ENCODE results near the gene SASH1. TPM values are rescaled to one million over a fixed set of nuclear protein-coding genes. Genes with fewer than 3 reads are reported as not detected.
"Not testable (repeated sequence)": the region's sequence is repeated elsewhere in the genome, so short reads cannot be mapped to it uniquely, and the experiment has no call there.

The SASH1 gene
- total RNA-seq, 1 experiment from 2014 or later = 6.6 TPM

GRCh38 chr6:148379966-148380713 is 37.5 kb downstream of the SASH1 start:
- H3K27me3 ChIP-seq (ENCODE audit: control insufficient read depth, insufficient read depth, low read length) = no peaks in the 10 kb centered on the region
- no TSS peak for BruUV-seq (replicated peaks)
- no peaks in the 10 kb centered on the region for H3K4me1 ChIP-seq (ENCODE audit: control insufficient read depth, insufficient read depth, low read length)
- no peak overlapping the region for H3K27ac ChIP-seq (ENCODE audit: low read length)
- in situ Hi-C loops (cut with HindIII; ENCODE audit: low pct_unique_long_range_greater_than_20kb, low sequenced_read_pairs) = no loop called here
- intact Hi-C loops (cut with micrococcal nuclease; ENCODE audit: unreplicated experiment) = no loop called here
- CTCF ChIA-PET = no interaction called here
- DNase-seq (ENCODE audit: low read depth, low spot score) = no peak
- no peak for TF ChIP-seq CTCF (IDR thresholded peaks at IDR 0.05)
- no peak for TF ChIP-seq POLR2AphosphoS5 (IDR thresholded peaks at IDR 0.05; ENCODE audit: low read depth, low read length)
- TF ChIP-seq REST (IDR thresholded peaks at IDR 0.05; ENCODE audit: insufficient read depth in 1 of 2, low read depth in 2 of 2, low read length in 1 of 2) = no peak
- no peak for TF ChIP-seq TCF7L2 (IDR thresholded peaks at IDR 0.05; ENCODE audit: low read depth, low read length)
- no peak for TF ChIP-seq SIN3A (IDR thresholded peaks at IDR 0.05; ENCODE audit: borderline replicate concordance, insufficient read depth, low read depth, low read length)
- no peak overlapping the region for H3K4me3 ChIP-seq (ENCODE audit: low read depth in 2 of 2, low read length in 2 of 2)
- ATAC-seq = no peak
- H3K36me3 ChIP-seq (ENCODE audit: control insufficient read depth, insufficient read depth, low read length) = no peaks in the 10 kb centered on the region
- POLR2A ChIA-PET = no interaction called here
- no peaks in the 10 kb centered on the region for H3K9me3 ChIP-seq (ENCODE audit: control insufficient read depth, insufficient read depth, low read depth, low read length)

DNA sequence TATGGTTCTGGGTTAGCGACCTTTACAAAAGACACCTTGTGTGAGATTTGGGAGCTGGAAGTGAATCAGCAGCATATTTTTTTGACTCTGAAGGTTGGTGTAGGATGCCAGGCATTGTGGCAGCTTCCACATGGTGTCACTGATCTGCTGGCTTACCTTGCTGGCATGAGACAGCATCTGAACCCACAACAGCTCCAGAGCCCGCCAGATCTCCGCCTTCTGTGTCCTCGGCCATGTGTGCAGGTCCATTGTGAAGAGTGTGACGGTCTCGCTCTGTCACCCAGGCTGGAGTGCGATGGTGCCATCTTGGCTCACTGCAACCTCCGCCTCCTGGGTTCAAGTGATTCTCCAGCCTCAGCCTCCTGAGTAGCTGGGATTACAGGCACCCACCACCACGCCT is 39.4 kb downstream of the SASH1 start:
- H3K4me1 ChIP-seq (ENCODE audit: control insufficient read depth, insufficient read depth, low read length); DNase-seq (ENCODE audit: low read depth, low spot score); H3K9me3 ChIP-seq (ENCODE audit: control insufficient read depth, insufficient read depth, low read depth, low read length); intact Hi-C loops (cut with micrococcal nuclease; ENCODE audit: unreplicated experiment); in situ Hi-C loops (cut with HindIII; ENCODE audit: low pct_unique_long_range_greater_than_20kb, low sequenced_read_pairs); ATAC-seq; POLR2A ChIA-PET; H3K36me3 ChIP-seq (ENCODE audit: control insufficient read depth, insufficient read depth, low read length); H3K4me3 ChIP-seq (ENCODE audit: low read depth in 2 of 2, low read length in 2 of 2); BruUV-seq (replicated peaks); H3K27me3 ChIP-seq (ENCODE audit: control insufficient read depth, insufficient read depth, low read length); H3K27ac ChIP-seq (ENCODE audit: low read length); CTCF ChIA-PET: not testable (repeated sequence)

DNA sequence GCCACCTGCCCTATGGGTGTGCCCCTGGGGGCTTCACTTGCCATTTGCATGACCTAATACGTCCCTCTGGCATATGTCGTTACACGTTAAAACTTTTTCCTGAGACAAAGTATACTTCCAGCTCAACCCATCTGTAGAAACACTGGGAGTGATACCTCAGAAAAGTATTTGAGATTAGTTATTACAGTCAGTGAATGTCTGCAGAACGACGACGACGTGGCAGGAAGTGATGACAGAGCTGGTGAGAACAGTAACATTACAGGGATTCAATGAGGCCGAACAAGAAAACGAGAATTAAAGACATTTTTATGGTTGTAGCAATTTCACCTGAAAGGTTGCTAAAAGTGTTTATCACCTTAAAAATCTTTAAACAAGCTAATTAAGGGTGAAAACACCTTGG is 40.2 kb downstream of the SASH1 start:
- TF ChIP-seq REST (IDR thresholded peaks at IDR 0.05; ENCODE audit: insufficient read depth in 1 of 2, low read depth in 2 of 2, low read length in 1 of 2) = no peak
- no peak for TF ChIP-seq SIN3A (IDR thresholded peaks at IDR 0.05; ENCODE audit: borderline replicate concordance, insufficient read depth, low read depth, low read length)
- no peak for TF ChIP-seq CTCF (IDR thresholded peaks at IDR 0.05)
- ATAC-seq (no peak), DNase-seq (ENCODE audit: low read depth, low spot score) (no peak)
- Histone ChIP-seq H3K4me1 (ENCODE audit: control insufficient read depth, insufficient read depth, low read length) (no peaks in the 10 kb centered on the region), H3K9me3 (ENCODE audit: control insufficient read depth, insufficient read depth, low read depth, low read length) (no peaks in the 10 kb centered on the region), H3K4me3 (ENCODE audit: low read depth in 2 of 2, low read length in 2 of 2) (no peak overlapping the region), H3K36me3 (ENCODE audit: control insufficient read depth, insufficient read depth, low read length) (no peaks in the 10 kb centered on the region), H3K27me3 (ENCODE audit: control insufficient read depth, insufficient read depth, low read length) (no peaks in the 10 kb centered on the region), H3K27ac (ENCODE audit: low read length) (no peak overlapping the region)
- in situ Hi-C loops (cut with HindIII; ENCODE audit: low pct_unique_long_range_greater_than_20kb, low sequenced_read_pairs) = no loop called here
- ChIA-PET CTCF (no interaction called here), POLR2A (no interaction called here)
- BruUV-seq (replicated peaks) = no TSS peak
- intact Hi-C loops (cut with micrococcal nuclease; ENCODE audit: unreplicated experiment) = no loop called here
